Medulla oblongata (tissue), 1 donor: ENCODE data around the gene SECISBP2L.

ENCODE experiments used
- DNase-seq: peaks from one replicate; pipeline ENCODE4 v3.0.0-alpha.2; 2015; ENCODE audit errors: extremely low spot score

The SECISBP2L gene

DNA sequence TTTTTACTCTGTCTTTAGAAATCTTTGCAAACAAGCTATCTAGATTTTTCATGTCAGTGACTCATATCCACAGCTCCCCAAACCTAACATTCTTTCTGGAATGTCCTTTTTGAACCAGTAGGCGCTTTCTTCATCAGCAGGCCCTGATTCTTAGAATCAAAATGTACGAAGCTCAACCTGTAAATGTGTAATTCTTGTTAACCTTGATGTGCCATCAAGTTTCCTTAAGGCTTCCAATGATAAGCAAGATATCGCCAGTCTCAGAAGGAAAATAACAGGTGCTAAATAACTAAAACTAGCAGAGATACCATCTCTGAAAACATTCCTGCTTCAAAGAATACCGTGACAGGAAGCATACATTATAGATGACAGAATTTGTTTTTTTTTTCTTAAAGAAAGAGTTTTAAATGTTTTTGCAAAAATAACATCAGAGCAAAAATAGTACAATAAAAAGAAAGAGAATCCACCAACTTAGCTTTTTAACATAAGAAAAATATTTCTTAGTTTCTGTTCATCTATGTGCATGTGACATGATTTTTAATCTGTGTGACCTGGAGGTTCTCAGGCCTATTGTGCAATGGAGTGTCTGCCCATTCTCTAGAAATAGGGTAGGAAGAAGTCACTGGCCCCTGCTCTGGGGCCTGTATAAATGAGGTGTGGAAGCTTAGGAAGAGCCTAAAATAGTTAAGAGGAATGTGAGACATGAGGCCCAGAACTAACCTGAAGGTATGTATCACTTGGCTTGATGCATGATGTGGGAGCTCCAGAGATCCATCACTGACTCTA, 14.7 kb upstream of the SECISBP2L start:
- DNase-seq = no peak

DNA sequence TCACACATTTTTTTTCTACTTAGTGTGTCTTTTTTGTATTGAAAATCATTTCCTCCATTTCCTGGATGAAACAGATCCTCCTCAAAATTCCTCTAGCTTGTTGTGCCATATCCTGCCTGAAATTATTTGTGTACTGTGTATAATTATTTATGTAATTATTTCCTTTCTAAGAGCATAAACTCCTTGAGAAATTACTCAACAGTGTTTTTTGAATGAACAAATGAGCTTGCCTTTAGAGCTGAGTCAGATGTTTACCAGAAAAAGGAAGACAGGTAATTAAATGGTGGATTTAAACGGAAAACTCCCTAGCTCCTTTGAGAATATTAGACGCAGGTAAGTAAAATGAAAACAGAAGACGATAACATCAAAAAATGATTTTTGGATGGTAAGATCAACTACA, 13.2 kb upstream of the SECISBP2L start:
- no peak for DNase-seq

GRCh38 chr15:49058559-49058958, 12.3 kb upstream of the SECISBP2L start:
- no peak for DNase-seq

DNA sequence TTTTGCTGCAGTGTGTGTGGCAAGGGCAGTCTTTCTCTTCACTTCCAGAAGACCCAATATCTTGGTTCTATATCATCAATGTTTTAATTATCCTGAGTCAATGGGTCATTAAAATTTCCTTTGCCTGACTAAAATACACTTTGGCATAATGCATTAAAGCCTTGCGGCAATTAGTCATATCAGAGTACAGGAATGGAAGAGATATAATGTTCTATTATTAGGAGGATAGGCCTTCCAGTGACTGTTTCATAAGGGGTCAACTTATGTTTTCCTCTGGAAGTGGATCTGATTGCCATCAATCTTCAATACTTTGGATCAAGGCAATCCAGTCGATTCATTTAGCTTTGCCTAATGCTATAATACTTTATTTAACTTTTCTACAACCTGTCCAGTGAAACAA, 9.4 kb upstream of the SECISBP2L start:
- no peak for DNase-seq

DNA sequence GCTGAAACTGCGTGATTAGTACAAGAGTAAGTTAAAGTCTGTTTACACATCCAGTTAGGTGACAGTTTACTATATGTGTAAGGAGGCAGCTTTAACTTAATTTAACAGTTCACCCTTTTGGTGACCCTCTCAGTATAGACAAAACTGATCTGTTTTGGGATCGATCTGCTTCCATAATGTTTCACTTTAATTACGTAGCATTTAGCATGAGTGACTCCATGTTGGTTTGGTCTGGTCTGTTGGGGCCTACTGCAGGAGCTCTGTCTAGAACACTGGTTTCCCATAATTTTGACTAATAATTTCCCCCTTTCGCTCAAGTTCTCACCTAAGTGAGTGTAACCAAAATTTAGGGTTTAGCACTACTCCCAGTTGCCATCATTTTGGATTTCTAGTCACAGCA, 6.4 kb upstream of the SECISBP2L start:
- no peak for DNase-seq

GRCh38 chr15:49047456-49047855, 1.2 kb upstream of the SECISBP2L start:
- no peak for DNase-seq

DNA sequence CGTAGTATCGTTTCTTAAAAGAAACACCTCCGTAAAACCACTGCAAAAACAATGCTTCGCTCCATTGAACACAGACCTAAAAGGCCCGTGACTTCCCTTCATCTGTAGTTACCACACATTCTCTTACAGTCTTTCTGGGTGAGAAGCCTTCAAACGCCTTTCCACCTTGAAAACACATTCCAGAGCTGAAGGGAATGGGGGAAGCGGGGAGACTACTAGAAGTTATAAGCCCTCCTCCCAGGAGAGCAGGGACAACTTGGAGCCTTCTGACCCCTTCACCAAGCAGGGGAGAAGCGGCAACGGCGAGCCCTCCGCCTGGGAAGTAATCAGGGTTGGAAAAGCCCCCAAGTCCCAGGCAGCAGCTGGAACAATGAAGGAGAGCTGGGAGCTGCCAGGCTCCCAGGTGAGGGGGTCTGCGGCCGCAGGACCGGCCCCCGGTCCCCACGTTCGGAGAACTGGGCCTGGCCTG, 461 bp downstream of the SECISBP2L start:
- DNase-seq = peak; percentile 63

- DNase-seq = no peak
Observed at GRCh38 chr15:49044766-49045606, 1.3 kb downstream of the SECISBP2L start.

DNA sequence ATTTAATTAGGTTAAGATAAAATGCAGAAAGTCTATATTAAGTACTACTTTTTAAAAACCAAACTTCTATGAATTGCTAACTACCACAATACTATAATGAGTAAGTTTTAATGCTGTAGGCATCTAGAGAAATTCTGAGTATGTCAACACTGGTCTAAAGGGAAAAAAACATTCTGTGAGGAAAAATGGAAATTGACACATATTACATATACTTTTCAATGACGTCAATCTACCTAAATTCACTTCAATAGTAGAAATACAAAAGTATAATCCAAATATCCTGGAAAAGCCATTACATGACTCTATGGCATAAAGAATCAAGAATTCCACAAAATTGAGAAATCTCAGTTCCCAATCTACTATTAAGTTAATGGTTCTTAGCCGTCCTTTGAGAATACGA, 2.2 kb downstream of the SECISBP2L start:
- no peak for DNase-seq

- no peak for DNase-seq
Observed at GRCh38 chr15:49042165-49042564, 4.1 kb downstream of the SECISBP2L start.

DNA sequence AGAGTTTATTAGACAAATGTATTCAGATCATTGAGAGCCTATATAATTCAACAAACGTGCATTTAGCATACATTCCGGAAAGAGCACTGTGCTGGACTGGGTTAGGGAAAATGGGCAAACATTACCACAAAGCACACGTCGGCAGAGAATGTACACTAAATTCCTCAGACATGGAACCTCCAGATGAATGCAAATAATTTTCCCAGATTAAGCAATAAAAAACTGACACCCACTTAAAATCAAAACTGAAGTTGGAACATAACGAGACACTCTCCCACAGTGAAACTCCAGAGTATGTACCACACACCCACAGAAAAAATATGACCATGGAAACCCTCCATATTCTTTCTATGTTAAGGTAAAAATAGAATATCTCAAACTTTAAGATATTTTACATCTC, 4.8 kb downstream of the SECISBP2L start:
- DNase-seq = no peak

- peak; percentile 74 for DNase-seq
Observed at GRCh38 chr15:49040151-49040550, 6.1 kb downstream of the SECISBP2L start.

DNA sequence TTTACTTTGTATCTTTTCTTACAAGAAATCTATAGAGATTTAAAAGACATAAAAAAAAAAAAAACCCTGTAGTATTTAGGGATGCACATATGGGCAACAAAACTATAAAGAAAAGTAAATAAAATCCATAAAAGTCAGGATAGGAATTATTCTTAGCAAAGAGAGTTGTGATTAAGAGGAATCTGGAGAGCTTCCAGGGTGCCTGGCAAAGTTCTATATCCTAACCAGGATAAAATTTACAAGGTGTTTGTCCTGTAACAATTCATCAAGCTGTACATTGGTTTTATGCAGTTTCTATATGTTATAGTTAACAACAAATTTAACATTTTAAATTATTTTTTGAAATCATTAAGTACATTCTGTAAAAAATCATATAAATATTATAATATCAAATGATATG, 7.9 kb downstream of the SECISBP2L start:
- no peak for DNase-seq

DNA sequence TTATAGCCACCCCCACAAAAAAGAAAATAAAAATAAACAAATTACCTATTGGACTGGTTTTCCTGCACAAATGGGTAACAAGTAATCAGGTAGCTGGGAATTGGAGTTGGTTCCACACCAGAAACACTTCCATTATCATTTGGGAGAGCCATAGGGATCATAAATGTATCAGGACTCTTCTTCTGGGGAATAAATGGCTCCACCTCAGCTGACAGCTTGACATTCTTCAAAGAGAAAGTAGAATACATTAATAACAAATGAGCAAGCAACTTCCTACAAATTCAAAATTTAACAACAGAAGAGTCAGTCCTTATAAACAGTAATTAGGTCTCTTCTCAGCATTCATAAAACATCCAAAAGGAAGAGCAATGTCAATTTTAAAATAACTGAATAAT, 8.7 kb downstream of the SECISBP2L start:
- DNase-seq = no peak

- no peak for DNase-seq
Observed at GRCh38 chr15:49036650-49037545, 9.3 kb downstream of the SECISBP2L start.

DNA sequence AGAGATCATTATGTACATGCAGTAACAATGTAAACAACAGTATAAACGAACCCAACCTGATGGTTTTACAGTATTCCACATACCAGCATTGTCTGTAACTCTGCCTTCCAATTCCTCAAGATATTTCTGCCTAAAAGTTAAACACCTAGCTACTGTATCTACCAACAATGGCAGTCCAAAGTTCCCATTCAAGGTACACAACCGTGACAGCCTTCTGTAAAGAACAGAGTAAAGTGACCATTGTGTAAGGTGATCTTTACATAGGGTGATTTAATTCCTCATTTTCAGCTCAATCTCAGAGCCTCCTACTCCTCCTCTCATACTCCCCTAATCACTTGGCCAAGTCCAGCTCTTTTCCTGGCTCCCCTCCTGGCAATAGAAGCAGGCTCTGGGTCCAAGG, 10.4 kb downstream of the SECISBP2L start:
- DNase-seq = no peak

DNA sequence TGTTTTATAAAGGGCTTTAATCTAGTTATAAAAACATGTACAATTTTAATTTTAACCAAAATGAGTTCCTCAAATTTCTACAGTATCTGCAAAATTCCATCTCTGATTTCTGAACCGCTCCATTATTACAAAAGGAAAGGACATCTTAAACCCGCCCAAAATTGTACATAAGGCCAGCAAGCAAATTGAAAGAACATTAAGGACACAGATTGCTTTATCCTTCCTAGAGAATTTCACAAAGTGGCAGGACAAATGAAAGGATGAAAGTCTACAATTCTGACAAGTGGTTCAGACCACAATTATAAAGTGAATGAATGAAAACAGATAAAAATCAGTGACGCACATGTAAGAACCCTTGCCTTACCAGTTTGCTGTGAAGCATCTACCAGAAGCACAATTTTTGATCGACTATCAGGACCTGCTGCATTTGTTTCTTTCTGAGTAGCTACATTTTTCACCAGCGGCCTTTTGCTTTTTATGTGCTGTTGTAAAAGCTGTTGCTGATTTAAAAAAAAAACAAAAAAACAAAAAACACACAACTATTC, 13.6 kb downstream of the SECISBP2L start:
- no peak for DNase-seq

- no peak for DNase-seq
Observed at GRCh38 chr15:49031804-49032203, 14.4 kb downstream of the SECISBP2L start.

DNA sequence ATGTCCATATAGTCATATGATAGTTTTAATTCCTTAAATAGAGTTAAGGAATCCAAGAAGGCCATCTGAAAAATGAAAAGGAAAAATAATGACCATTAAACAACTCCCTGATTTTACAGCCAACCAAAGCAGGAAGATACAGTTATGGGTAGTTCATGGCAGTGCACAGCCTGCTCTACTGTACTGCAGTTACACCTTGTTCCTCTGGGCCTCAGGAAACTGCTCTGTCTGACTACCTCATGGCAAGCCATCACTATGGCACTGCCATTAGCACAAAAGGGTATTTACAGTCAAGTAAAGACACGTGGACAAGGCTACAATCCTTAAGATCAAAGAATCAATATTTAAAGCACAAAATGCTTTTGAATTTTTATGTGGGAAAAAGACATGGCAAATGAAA, 19.5 kb downstream of the SECISBP2L start:
- DNase-seq = no peak

GRCh38 chr15:49024840-49025239, 21.4 kb downstream of the SECISBP2L start:
- no peak for DNase-seq

GRCh38 chr15:49023354-49023753, 22.9 kb downstream of the SECISBP2L start:
- no peak for DNase-seq

- DNase-seq = no peak
Observed at GRCh38 chr15:49015896-49016295, 30.4 kb downstream of the SECISBP2L start.
